HCT116 (cell line): ENCODE measurements around the gene TRERF1. TPM values are rescaled to one million over a fixed set of nuclear protein-coding genes. Genes with fewer than 3 reads are reported as not detected.

Experiments
- ATAC-seq: fragments of 200-7000 bp; cut with Tn5 transposase; 2 replicates; pipeline ENCODE4 v1.9.1; 2020; ENCODE audit warnings: mild to moderate bottlenecking, moderate library complexity
- BruUV-seq: library from RNA; stranded (reverse); fragments of 400-500 nt; replicated peaks from 2 replicates; lab custom pipeline; 2021; lab: Mats Ljungman, UMichigan
- CTCF ChIA-PET: fragments of 300-600 bp; sonication (Branson Sonifier 250); formaldehyde crosslinking; loops from one replicate; lab custom pipeline; 2021; ENCODE audit warnings: antibody characterized with exemption; lab: Charles Lee
- POLR2A ChIA-PET: fragments of 300-600, 350-600 bp; sonication (Branson Sonifier 250); formaldehyde crosslinking; loops from one replicate; lab custom pipeline; 2021; ENCODE audit warnings: antibody characterized with exemption; lab: Charles Lee
- RAD21 ChIA-PET, 2 experiments: fragments of 300-600 bp; sonication (Branson Sonifier 250); formaldehyde crosslinking; loops; one replicate each; lab custom pipeline; 2023; ENCODE audit warnings: low total read pairs in 2 of 2; ENCODE audit not compliant: uncharacterized antibody in 2 of 2, unreplicated experiment in 2 of 2, low non-redundant PET in 1 of 2; lab: Charles Lee
- DNase-seq: peaks from one replicate; pipeline ENCODE4 v3.0.0-alpha.2; 2010; ENCODE audit warnings: low read depth, low spot score
- H2AFZ ChIP-seq: fragments of 200-600 bp; shearing (Covaris generic), sonication (generic); 2 replicates; pipeline ENCODE4 v1.6.1; 2017; ENCODE audit warnings: low read depth, mixed run types, mixed read lengths, antibody characterized with exemption, low read length; ENCODE audit not compliant: poor library complexity, severe bottlenecking
- H3K27ac ChIP-seq: 2 replicates; pipeline ENCODE4 v1.5.1; 2012; ENCODE audit warnings: low read depth, low read length
- H3K27me3 ChIP-seq: fragments of 200-600 bp; sonication (generic); 2 replicates; pipeline ENCODE4 v1.6.1; 2016; ENCODE audit warnings: mixed run types, low read length, mixed read lengths; ENCODE audit not compliant: insufficient read depth
- H3K36me3 ChIP-seq, 2 experiments: fragments of 200-500 bp in 1 of 2; fragments of 200-600 bp in 1 of 2; sonication (Bioruptor generic) in 1 of 2; sonication (generic) in 1 of 2; 2 replicates each; pipeline versions ENCODE4 v1.5.1 to v1.6.1; 2014 to 2016; ENCODE audit warnings: low read length in 2 of 2, inconsistent platforms in 1 of 2, mixed read lengths in 1 of 2, mixed run types in 1 of 2; ENCODE audit not compliant: insufficient read depth in 2 of 2, control insufficient read depth in 1 of 2
- H3K4me1 ChIP-seq, 2 experiments: fragments of 200-600 bp in 1 of 2; sonication (generic) in 1 of 2; 2 replicates each; pipeline versions ENCODE4 v1.5.1 to v1.6.1; 2012 to 2017; ENCODE audit warnings: low read length in 2 of 2, inconsistent platforms in 1 of 2, mild to moderate bottlenecking in 1 of 2, mixed read lengths in 1 of 2, mixed run types in 1 of 2, moderate library complexity in 1 of 2; ENCODE audit not compliant: insufficient read depth in 2 of 2, control insufficient read depth in 1 of 2
- H3K4me2 ChIP-seq: fragments of 200-600 bp; sonication (generic); 2 replicates; pipeline ENCODE4 v1.6.1; 2017; ENCODE audit warnings: mixed run types, low read length, mixed read lengths
- H3K4me3 ChIP-seq, 2 experiments: fragments of 200-600 bp in 1 of 2; sonication (generic) in 1 of 2; replicated peaks in 1 of 2; 2 replicates each; pipeline ENCODE4 v1.5.1; 2011 to 2016; ENCODE audit warnings: low read length in 2 of 2, control low read depth in 1 of 2, low read depth in 1 of 2, mild to moderate bottlenecking in 1 of 2, mixed read lengths in 1 of 2, mixed run types in 1 of 2
- H3K79me2 ChIP-seq: fragments of 200-600 bp; sonication (generic); 2 replicates; pipeline ENCODE4 v1.6.1; 2017; ENCODE audit warnings: mild to moderate bottlenecking, mixed run types, low read length, moderate library complexity, mixed read lengths; ENCODE audit not compliant: insufficient read depth
- H3K9ac ChIP-seq: fragments of 200-600 bp; sonication (generic); 2 replicates; pipeline ENCODE4 v1.6.1; 2016; ENCODE audit warnings: low read length, mixed read lengths
- H3K9me2 ChIP-seq: fragments of 200-600 bp; sonication (generic), shearing (Covaris generic); 2 replicates; pipeline ENCODE4 v1.6.1; 2017; ENCODE audit warnings: mixed run types, mild to moderate bottlenecking, moderate library complexity; ENCODE audit not compliant: insufficient read depth
- H3K9me3 ChIP-seq, 2 experiments: fragments of 200-500 bp in 1 of 2; fragments of 200-600 bp in 1 of 2; sonication (Bioruptor generic) in 1 of 2; sonication (generic) in 1 of 2; 2 replicates each; pipeline ENCODE4 v1.6.1; 2014 to 2017; ENCODE audit warnings: low read length in 2 of 2, mixed read lengths in 2 of 2, inconsistent platforms in 1 of 2, low read depth in 1 of 2, mild to moderate bottlenecking in 1 of 2, mixed run types in 1 of 2, moderate library complexity in 1 of 2; ENCODE audit not compliant: control insufficient read depth in 1 of 2, insufficient read depth in 1 of 2
- H4K20me1 ChIP-seq: fragments of 200-600 bp; sonication (generic), shearing (Covaris generic); 2 replicates; pipeline ENCODE4 v1.6.1; 2017; ENCODE audit warnings: mixed run types, mild to moderate bottlenecking, moderate library complexity; ENCODE audit not compliant: insufficient read depth
- CEBPB ChIP-seq: IDR thresholded peaks from 2 replicates; pipeline ENCODE4 v1.6.1; 2012; ENCODE audit warnings: low read depth
- EGR1 ChIP-seq: IDR thresholded peaks from 2 replicates; pipeline ENCODE4 v1.6.1; 2012; ENCODE audit warnings: low read depth
- EZH2 ChIP-seq: fragments of 200-600 bp; sonication (generic); IDR thresholded peaks from 2 replicates; pipeline ENCODE4 v1.6.1; 2017; ENCODE audit warnings: antibody characterized with exemption, mixed run types
- EZH2phosphoT487 ChIP-seq: fragments of 200-600 bp; IDR thresholded peaks from 2 replicates; pipeline ENCODE4 v1.6.1; 2018; ENCODE audit warnings: antibody characterized with exemption, borderline replicate concordance
- POLR2A ChIP-seq: IDR thresholded peaks from 2 replicates; pipeline ENCODE4 v1.7.0; 2011; ENCODE audit warnings: borderline replicate concordance; ENCODE audit not compliant: insufficient read depth, insufficient read length; ENCODE audit errors: extremely low read depth
- POLR2AphosphoS5 ChIP-seq: IDR thresholded peaks from 2 replicates; pipeline ENCODE4 v1.6.1; 2011; ENCODE audit warnings: mild to moderate bottlenecking, low read depth, low read length, moderate library complexity
- RAD21 ChIP-seq: IDR thresholded peaks from 2 replicates; pipeline ENCODE4 v1.6.1; 2012; ENCODE audit warnings: low read depth, mild to moderate bottlenecking
- SIN3A ChIP-seq: IDR thresholded peaks from 2 replicates; pipeline ENCODE4 v1.6.1; 2012; ENCODE audit warnings: low read depth
- SRF ChIP-seq: IDR thresholded peaks from 2 replicates; pipeline ENCODE4 v1.6.1; 2012; ENCODE audit warnings: low read depth
- TCF7L2 ChIP-seq: IDR thresholded peaks from 2 replicates; pipeline ENCODE4 v1.7.0; 2011; ENCODE audit warnings: borderline replicate concordance, inconsistent platforms; ENCODE audit not compliant: insufficient read depth, insufficient read length; ENCODE audit errors: extremely low read depth
- ZFX ChIP-seq: fragments of 450-650 bp; IDR thresholded peaks from 2 replicates; pipeline ENCODE4 v1.6.1; 2017
- ZNF274 ChIP-seq: fragments of 200-500 bp; sonication (Bioruptor generic); IDR thresholded peaks from 2 replicates; pipeline ENCODE4 v1.6.1; 2014; ENCODE audit warnings: mild to moderate bottlenecking, low read depth, low read length, inconsistent platforms
- intact Hi-C: fragments of 100-400 bp; cut with micrococcal nuclease; formaldehyde crosslinking; loops from 2 replicates; pipeline ENCODE4 v1.10.0; 2022
- total RNA-seq: library from RNA; stranded (reverse); gene quantifications from one replicate; pipeline ENCODE4 v1.2.1, GENCODE V29; 2021; ENCODE audit not compliant: unreplicated experiment
- TF ChIP-seq, protein P1 (sequence below): IDR thresholded peaks from 2 replicates; pipeline ENCODE4 v1.6.1; 2011; ENCODE audit warnings: mild to moderate bottlenecking, low read length, moderate library complexity; ENCODE audit not compliant: insufficient replicate concordance; ENCODE audit errors: extremely low read depth
- TF ChIP-seq, protein P2 (sequence below): IDR thresholded peaks from 2 replicates; pipeline ENCODE4 v1.6.1; 2012
- TF ChIP-seq, protein P3 (sequence below): IDR thresholded peaks from 2 replicates; pipeline ENCODE4 v1.6.1; 2012

Gene TRERF1
- total RNA-seq, 1 experiment from 2014 or later, result 12.4 TPM

DNA sequence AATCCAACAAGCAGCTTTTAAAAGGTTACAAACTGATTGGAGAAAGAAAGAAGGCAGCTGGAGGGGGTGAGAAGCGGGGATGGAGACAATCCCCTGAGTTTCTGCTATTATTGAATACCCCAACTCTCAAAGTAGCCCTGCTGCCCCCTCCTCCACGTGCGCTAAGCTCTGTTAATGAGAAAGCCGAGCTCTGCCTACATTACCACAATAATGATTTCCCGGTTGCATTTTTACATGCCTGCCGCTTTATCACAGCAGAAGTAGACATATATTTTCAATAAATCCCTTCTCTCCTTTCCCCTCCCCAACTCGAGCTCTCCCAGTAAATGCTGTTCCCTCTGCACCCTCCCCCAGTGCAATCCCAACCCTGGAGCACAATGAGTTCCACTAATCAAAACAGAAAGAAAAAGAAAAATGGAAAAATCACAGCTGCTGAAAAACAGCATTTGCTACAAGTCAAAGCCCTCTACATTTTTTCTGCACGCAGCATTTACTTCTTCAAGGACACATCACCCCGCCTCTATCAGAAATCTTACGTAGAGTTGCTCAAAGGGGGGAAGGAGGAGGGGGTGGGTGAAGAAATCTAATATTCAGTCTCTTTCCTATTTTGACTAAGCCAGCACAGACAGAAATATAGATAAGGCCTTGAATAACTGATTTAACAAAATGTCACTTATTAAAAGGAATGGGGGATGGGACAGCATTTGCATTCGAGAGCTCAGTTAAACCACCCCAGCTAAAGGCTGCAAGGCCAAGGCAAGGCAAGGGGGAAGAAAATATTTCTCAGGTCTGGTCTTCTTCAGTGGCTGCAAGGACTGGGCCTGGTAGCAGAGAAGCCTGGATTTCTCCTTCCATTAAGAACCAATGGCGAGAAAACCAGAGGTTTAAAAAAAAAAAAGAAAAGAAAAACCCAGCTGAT is 10.7 kb downstream of the TRERF1 start:
- Histone ChIP-seq H2AFZ (no peak overlapping the region), H3K36me3 (no peaks in the 10 kb centered on the region), H3K9me2 (no peaks in the 10 kb centered on the region), H3K79me2 (no peaks in the 10 kb centered on the region), H3K4me1 (no peaks in the 10 kb centered on the region), H4K20me1 (no peaks in the 10 kb centered on the region), H3K4me2 (no peak overlapping the region), H3K27me3 (no peaks in the 10 kb centered on the region), H3K27ac (no peak overlapping the region), H3K9me3 (no peaks in the 10 kb centered on the region), H3K9ac (no peak overlapping the region), H3K4me3 (no peak overlapping the region)
- ChIA-PET CTCF (no interaction called here), POLR2A (no interaction called here), RAD21 (no interaction called here)
- TF ChIP-seq POLR2A, result no peak
- TF ChIP-seq EZH2, result no peak
- TF ChIP-seq CEBPB, result no peak
- TF ChIP-seq ZFX, result no peak
- ATAC-seq (no peak), DNase-seq (no peak)
- intact Hi-C loops, result no loop called here
- BruUV-seq, result no TSS peak

DNA sequence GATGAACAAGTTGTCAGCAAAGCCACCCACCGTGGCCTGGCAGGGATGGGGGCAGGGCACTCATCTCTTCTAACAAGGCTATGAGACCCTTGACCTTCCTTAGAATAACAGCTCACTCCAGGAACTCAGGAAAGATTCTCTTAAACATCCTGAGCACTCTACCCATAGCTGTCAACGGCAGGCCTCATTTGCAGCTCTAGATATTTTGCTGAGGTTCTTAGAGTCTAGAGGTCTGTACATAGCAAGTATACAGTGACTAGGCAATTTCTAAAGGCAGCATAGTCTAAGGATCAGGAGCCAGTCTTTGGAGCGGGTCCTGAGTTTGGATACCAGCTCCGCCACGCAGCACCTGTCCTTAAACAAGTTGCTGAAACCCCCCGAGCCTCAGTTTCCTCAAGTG is 11.7 kb downstream of the TRERF1 start:
- no peak overlapping the region for H3K27ac ChIP-seq
- no peak overlapping the region for H3K4me2 ChIP-seq
- no peak overlapping the region for H3K9ac ChIP-seq
- no TSS peak for BruUV-seq
- no peaks in the 10 kb centered on the region for H3K27me3 ChIP-seq
- H2AFZ ChIP-seq, result no peak overlapping the region
- intact Hi-C loops, result no loop called here
- CTCF ChIA-PET, result no interaction called here
- ATAC-seq, result no peak
- H3K9me2 ChIP-seq, result no peaks in the 10 kb centered on the region
- H3K36me3 ChIP-seq, result 0 out of 4 replicates have a peak, but pooled peaks cover 0 to 2% of the 10 kb centered on the region in 2 experiments
- H3K9me3 ChIP-seq, result peaks cover 3 to 4% of the 10 kb centered on the region in 2 experiments; a peak in 1 of 4 replicates
- no peak for DNase-seq
- RAD21 ChIA-PET, result no interaction called here
- no peaks in the 10 kb centered on the region for H3K4me1 ChIP-seq
- no peaks in the 10 kb centered on the region for H4K20me1 ChIP-seq
- no peaks in the 10 kb centered on the region for H3K79me2 ChIP-seq
- POLR2A ChIA-PET, result no interaction called here
- H3K4me3 ChIP-seq, result no peak overlapping the region
- TF ChIP-seq EGR1 (no peak), SRF (no peak), POLR2AphosphoS5 (no peak), TCF7L2 (no peak), ZNF274 (no peak), SIN3A (no peak), RAD21 (no peak), ZFX (no peak), EZH2phosphoT487 (no peak), CEBPB (no peak)
- TF ChIP-seq, protein P1, sequence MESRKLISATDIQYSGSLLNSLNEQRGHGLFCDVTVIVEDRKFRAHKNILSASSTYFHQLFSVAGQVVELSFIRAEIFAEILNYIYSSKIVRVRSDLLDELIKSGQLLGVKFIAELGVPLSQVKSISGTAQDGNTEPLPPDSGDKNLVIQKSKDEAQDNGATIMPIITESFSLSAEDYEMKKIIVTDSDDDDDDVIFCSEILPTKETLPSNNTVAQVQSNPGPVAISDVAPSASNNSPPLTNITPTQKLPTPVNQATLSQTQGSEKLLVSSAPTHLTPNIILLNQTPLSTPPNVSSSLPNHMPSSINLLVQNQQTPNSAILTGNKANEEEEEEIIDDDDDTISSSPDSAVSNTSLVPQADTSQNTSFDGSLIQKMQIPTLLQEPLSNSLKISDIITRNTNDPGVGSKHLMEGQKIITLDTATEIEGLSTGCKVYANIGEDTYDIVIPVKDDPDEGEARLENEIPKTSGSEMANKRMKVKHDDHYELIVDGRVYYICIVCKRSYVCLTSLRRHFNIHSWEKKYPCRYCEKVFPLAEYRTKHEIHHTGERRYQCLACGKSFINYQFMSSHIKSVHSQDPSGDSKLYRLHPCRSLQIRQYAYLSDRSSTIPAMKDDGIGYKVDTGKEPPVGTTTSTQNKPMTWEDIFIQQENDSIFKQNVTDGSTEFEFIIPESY, result no peak
- TF ChIP-seq, protein P2, sequence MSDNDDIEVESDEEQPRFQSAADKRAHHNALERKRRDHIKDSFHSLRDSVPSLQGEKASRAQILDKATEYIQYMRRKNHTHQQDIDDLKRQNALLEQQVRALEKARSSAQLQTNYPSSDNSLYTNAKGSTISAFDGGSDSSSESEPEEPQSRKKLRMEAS, result no peak
- TF ChIP-seq, protein P3, sequence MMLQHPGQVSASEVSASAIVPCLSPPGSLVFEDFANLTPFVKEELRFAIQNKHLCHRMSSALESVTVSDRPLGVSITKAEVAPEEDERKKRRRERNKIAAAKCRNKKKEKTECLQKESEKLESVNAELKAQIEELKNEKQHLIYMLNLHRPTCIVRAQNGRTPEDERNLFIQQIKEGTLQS, result no peak
